HG03064 (cell line): ENCODE results near the gene BDNF.
"Not testable (repeated sequence)": the region's sequence is repeated elsewhere in the genome, so short reads cannot be mapped to it uniquely, and the experiment has no call there.

ENCODE experiments used
- ATAC-seq: cut with Tn5 transposase; IDR thresholded peaks from one replicate; pipeline ENCODE4 v1.9.1; 2021; ENCODE audit warnings: low read depth; ENCODE audit not compliant: unreplicated experiment

The BDNF gene

DNA sequence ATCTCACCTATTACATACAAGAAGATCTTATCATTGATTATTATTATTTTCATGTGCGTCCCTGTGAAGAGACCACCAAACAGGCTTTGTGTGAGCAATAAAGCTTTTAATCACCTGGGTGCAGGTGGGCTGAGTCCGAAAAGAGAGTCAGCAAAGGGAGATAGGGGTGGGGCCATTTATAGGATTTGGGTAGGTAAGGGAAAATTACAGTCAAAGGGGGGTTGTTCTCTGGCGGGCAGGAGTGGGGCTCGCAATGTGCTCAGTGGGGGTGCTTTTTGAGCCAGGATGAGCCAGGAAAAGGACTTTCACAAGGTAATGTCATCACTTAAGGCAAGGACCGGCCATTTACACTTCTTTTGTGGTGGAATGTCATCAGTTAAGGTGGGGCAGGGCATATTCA, 71.2 kb downstream of the BDNF start:
- ATAC-seq = not testable (repeated sequence)

DNA sequence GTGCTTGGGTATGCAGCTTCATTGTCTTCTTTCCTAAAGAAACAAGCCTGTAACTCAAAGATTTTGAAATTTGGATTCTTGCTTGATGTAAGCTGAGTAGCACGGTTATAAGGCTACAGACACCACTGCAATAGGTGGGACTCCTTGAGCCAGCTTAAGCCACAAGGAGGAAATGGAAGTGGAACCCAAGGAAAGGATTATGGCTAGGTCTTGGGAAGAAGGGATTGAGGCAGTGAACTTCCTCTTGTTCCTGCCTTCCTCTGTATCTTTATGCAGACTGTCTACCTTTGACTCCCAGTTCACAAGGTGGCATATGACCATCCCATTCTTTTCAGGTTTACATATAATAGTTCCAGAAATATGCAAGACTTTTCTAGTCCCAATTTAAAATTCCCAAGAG, 72.3 kb downstream of the BDNF start:
- ATAC-seq = no peak

DNA sequence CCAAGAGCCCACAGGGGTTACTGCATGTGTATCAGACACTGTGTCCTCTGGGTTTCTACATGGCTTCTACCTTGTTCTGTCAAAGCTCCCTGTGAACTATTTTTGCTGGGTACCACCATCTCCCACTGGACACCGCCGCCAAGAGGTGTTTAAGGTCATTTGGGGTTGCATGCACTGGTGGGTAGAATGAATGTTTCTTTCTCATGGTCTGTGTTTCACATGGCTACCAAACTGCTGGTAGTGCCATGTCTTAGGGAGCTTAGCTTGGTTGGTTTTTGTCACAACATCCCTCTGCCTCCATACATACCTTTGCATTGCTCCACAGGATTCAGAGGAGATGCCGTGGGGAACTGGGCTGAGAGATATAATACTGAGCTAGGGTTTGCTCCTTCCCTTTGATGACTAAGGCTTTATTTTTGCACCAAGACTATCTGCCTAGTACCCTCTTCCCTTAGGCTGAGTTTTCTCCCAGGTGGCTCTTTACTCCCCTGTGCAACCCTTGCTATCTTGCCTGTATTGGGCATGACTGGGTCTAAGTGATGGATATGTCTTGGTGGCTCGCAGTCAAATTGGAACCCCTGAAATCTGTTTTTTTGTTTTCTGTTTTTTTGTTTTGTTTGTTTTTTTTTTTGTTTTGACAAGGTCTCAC, 73.2 kb downstream of the BDNF start:
- no peak for ATAC-seq

DNA sequence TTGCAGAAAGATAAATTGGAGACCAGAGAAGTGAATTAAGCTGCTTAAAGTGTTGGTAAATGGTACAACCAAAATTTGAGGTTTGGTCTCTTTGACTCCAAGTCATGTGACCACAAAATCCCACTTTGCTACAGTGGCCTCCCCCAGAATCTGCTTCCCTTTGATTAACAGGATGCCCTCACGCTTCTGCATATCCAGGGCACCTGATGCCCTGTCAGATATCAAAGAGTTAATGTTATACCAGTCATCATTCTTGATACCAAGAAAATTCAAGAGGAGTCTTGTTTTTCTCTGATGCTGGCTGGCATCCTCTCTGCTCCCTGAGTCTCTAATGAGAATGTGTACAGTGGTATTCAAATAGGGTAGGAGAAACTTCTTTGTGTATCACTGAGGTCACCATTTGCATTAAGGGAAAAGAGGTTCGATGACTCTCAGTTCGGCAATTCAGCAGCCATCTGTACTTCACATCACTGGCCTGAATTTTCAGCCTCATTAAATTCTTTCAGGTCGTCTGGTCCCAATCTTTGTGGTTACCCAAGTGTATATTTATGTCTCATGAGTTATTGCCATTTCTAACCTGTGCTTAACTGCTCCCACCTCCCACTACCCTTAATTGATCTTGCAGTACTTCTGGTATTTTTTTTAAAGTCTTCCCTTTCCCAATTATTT, 73.9 kb downstream of the BDNF start:
- ATAC-seq = no peak

DNA sequence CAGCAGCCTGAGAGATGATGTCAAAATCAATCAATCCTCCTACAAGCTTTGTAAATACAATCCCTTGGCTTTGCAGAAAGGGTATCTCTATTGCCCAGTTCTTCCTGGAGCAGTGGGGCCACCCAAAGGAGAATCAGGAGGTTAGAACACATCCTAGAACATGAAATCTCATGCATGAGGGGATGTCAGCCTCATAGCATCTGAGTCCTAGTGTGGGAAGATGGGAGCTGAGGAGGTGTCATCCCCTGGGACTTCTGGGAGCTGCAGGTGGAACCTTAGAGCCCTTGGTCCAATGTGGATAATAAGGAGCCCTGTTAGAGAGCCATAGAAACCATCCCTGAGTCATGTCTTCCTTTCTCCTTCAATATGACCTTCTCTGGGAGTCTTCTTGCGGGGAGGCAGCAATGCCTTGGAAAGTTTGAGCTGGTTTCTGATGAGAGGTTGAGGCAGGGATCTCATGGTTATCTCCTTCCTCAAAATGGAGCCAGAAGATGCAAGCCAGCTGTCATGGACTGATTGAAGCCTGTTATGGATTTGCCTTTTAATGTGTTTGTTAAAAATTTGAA, 74.8 kb downstream of the BDNF start:
- ATAC-seq = no peak

DNA sequence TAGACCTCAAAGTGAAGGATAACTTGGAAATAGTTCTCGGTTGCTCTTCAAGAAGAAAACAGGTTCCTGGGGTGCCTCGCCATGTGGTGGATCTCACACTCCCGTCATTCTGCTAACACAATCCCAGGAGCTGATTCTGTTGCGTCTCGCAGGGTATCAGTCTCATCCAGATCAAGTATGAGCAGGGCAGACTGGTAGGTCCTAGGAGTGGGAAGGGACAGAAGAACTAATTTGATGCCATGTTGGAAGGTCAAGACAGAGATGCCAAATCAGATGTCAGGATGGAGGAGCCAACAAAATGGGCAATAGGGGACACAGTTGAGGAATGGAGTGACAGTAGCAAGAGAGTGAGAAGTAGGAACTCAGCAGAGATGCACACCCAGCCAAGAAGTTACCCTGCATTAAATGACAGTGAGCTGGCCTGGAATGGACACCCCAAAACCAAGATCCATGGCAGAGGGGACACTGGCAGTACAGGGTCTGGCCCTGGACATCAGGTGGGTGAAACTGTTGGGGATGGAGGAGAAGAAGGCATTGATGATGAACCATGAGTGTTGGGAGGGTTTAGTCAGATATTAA, 76.2 kb downstream of the BDNF start:
- no peak for ATAC-seq

DNA sequence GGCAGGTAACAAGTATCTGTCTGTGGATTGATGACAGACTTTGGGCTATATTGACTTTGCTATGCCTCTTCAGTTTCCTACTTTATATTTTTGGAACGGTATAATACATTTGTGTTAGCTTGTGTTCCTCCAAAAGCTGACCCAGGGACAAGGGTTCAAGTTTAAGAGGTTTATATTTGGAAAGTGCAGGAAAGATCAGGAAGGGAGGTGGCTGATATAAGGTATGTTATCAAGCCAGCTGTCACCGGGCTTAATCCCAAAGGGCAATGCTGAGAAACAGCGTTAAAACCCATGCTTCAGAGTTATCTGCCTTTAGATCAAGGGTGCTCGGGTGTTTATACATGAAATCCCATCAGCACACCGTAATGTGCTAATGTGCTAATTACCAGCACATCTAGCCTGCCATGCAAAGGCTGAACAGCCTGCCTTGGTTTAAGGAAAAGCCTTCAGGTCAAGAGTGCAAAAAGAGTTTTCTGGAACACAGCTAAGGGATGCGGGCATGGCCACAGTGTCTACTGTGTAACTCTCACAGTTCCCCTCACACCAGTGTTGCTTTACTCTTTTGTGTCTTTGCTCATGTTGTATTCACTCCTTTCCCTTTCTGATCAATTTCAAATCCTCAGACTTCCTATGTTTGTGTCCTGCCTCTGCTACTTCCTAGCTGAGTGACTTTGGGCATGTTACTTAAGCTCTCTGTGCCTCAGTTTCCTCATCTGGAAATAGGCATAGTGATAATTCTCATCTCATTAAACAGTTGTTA, 77.5 kb downstream of the BDNF start:
- ATAC-seq = no peak

DNA sequence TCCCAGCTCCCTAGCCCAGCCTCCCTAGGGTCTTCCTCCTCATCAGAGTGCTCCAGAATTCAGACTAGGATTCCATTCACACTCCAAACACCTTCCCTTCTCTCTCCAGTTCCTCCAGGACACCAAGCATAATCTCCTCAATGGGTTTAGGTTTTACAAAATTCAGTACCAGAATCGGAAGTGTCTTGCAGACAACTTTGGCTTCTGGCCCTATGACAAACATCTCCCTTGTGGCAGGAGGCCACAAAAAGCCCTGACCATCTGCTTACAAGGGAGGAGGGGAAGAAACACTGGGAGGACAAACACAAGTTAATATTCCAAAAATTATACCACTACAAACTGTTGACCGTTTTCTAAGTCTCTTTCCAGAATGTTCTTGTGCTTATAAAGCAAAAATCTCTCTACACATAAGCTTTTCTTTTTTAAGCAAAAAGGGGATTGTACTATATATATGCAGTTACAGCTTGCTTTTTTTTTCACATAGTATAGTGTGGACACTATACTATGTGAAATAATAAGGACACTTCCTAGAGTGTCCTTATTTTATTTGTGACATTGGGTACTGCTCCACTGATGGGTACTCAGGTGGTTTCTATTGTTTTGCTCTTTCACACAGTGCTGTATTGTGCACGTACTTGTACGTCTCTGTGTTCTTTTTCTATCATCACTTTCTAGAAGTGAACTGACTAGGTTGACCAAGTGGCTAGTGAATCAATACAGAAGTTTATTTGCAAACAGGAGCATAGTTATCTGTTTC, 78.7 kb downstream of the BDNF start:
- ATAC-seq = no peak

DNA sequence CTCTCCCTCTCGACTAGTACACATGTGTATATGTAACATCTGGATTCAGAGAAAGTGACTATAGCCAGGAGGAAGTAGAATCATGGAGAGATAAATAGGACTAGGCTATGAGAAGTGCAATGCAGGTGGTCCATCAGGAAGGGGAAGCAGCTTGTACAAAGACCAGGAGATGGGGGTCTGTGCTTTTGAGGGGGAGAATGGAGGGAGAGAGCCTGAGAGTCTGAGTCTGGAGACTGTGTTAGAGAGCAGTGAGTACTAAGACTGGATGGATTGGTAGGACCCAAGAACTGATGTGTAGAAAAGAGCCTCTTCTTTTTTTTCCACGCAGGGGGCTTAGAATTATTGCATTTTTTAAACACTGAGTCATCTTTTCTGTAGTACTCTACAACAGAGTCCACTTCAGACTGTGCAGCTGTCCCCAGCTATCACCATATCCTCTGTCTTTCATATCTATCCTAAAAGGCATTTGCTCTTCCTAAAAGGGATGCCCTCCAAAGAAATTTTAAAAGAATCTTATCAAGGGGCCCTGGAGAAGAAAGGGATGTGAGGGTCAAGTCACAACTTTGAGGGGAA, 80.4 kb downstream of the BDNF start:
- no peak for ATAC-seq

DNA sequence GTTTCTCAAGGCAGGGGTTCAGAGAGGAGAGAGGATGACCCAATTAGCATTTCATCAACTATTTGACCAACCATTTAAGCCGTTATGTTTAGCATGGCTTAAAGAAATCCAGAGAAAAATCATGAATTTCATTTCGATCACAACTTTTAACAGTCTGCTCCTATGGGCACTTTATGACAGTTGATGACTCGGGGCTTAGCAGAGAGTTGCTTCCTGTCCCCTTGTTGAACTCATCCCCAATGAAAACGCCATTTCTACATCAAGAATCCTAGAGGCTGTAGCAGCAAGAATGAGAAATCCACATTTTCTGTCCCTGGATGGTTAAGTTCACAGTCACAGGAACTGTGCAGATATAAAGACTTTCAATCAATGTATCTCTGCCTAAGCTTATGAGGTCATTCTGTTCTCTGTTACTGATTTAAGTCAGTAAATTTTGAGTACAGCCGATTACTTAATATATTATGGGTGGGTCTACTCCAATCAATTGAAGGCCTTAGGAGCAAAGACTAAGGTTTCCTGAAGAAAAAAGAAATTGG, 81.1 kb downstream of the BDNF start:
- no peak for ATAC-seq

DNA sequence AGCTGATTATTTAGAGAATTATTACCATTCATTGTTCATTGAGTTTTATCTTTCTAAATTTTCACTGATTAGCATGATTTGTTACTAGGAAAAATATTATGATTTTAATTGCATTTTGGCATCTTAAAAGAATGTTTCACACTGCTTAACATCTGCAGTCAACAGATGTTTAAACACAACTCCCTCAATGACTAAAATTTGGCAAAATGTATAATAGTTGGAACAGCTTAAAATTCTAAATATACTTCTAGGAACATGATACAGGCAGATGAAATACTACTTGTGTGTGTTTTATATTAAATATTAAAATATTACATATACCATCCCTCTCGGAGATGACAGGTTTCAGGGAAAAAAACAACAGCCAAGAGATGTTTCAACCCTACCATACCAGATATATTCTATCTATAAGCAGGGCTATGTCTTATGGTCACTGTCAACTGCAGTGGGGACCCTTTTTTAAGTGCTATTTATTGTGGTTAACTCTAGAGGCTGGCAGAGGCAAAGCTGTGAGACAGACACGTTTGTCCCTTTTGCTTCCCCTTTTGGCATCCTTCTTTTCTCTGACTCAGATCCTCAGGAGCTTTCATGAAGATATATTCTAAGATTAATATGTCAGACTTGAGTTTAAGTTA, 81.9 kb downstream of the BDNF start:
- no peak for ATAC-seq

DNA sequence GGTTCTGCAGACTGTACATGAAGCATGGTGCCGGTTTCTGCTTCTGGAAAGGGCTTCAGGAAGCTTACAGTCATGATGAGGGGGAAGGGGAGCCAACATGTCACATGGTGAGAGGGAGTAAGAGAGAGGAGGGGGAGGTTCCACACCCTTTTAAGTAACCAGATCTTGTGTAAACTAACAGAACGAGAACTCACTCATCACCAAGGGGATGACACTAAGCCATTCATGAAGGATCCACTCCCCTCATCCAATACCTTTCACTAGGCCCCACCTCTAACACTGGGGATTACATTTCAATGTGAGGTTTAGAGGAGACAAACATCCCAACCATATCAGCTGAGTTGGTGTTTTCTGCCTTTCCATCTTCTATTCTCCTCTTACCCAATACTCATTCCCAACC, 83.5 kb downstream of the BDNF start:
- no peak for ATAC-seq

DNA sequence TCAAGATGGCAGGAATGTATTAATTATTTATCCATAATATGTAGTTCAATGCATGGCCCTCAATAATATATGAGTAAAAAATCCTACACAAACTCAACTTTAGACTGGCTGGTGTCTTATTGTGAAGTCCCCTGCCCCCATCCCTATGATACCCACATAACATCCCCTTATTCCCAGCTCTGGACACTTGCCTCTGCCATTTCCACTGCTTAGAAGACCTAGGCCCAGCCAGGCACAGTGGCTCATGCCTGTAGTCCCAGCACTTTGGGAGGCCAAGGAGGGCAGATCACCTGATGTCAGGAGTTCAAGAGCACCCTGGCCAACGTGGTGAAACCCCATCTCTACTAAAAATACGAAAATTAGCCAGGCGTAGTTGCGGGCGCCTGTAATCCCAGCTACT, 84.4 kb downstream of the BDNF start:
- ATAC-seq = no peak

DNA sequence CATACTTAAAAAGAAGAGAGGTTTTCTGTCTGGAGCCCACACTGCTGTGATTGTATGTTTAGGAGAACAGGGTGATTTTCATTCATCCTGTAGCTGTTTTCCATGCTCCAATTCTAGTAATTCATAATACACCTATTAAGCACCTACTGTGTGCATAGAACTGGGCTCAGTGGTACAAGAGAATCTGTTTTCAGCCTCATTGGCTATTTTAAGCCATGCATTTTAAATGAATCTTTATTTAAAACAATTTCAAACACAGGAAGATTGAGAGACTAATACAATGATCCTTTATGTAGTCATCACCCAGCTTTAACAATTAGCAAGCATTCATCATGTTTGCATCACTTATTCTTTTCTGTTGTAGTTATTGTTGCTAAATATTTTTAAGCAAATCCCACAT, 86.2 kb downstream of the BDNF start:
- no peak for ATAC-seq

DNA sequence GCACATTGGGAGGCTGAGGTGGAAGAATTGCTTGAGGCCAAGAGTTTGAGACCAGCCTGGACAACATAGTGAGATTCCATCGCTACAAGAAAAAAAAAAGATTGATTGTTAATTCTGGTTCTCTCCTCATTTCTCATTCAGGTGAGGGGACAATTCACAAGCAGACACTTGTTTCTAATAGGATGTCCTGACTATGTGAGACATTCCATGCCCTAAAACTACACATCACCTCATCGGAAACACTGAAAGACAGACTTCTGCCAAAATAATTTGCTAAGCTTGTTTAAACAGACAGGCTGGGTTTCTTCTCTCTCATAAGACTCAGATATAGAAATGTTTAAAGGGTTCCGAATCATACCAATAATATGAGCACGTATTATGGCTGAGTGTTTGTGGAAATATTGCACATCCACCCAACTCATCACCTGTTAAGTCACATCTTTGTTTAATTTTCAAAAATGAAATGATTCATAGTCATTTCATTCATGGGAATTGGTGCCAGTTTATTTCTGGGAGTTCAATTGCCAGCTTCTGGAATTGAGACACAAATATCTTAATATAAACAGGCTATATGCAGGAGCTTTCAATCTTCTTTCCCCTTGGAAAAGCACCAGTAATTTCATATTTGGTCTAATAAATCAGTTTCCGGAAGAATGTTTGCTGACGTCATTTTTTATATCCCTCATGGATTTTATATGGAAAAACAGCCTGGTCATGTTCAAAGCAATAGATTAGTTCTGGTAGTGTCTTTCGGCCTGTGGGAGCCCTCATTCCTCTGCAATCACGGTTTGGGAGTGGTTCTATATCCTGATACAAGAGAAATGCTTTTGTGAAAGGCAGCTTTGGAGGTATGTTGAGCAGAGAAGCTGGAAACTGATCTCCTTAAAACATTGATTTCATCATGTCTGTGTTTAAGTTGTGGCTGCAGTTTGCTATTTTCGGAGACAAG, 87.0 kb downstream of the BDNF start:
- no peak for ATAC-seq

DNA sequence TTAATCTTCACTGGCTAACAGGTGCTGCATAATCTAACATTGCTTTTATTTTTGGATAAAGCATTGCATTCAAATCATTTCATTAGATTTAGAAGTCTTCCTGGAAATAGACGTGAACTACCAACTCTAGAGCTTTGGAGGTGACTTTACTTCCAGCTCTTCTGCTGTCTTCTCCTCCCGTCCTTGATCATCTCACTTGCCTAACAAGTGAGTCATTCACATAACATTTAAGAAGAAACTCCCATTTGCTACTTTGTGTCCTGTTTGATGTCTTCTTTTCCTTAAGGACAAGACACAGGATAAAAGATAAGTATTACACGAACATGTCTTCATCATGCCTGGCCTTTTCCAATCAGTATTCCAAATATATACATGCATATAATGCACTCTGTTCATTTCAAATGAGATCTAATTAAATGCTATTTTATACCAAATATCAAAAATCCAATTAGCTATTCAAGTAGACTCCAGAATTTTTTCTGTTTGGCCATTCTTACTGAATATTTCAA, 88.3 kb downstream of the BDNF start:
- no peak for ATAC-seq

DNA sequence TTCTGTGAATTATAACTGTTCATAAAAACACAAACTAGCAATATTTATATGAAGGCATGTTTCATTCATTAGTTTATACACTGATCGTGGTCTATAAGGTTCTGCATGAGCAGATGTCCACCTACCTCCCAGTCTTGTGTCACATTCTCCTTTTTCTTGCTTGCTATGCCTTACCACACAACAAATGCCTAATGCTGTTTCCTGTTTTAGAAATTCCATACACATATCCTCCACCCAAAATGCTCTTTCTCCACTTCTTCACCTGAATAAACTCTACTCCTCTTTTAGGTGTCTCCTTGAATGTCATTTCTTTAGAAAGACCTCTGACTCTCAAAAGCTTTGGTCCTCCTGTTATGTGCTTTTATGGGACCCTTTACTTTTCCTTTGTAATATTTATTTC, 88.9 kb downstream of the BDNF start:
- no peak for ATAC-seq

DNA sequence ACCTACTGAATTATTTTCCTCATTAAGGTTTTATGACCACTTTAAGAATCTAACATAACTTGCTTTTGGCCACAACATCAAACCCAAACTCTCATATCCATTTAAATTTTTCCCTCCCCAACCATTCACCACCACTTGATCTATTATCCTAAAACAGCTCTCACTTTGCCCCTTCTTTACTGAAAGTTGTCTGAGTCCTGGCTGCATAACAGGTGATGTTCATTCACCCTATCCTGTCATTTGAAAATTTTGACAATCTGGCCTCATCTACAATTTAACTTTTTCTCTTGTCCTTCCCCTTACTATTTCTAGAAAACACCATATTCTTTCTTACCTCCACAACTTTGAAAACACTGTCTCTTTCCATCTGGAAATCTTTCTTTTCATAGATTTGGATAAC, 89.3 kb downstream of the BDNF start:
- ATAC-seq = no peak
